ENCODE results near the gene RASD2. TPM values are rescaled to one million over a fixed set of nuclear protein-coding genes. Genes with fewer than 3 reads are reported as not detected.

Gene RASD2
- total and polyA plus RNA-seq, 10 of the 15 experiments (the other 5 are each of a cell fraction or from before 2014, with no cell fraction given), result 0.03 TPM; not detected in 9

DNA sequence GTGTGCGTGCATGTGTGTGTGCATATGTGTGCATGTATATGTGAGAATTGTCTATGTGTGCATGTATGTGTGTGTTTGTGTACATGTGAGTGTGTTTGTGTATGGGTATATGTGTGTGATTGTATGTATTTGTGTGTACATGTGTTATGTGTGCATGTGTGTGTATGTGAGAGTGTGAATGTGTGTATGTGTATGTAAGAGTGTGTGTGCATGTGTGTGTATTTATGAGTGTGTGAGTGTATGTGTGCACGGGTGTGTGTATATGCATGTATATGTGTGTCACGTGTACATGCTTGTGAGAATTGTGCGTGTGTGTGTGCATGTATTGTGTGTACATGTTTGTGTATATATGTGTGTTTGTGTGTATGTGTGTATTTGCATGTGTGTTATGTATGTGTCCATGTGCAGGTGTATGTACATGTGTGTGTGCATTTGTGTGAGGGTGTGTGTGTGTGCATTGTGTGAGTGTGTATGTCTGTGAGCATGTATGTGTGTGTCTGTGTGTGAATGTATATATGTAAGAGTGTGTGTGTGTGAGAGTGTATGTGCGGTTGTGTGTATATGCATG, 60.5 kb downstream of the RASD2 start:
- ChIA-PET POLR2A (no interaction called here), SMC1A (ENCODE audit: uncharacterized antibody, unreplicated experiment) (no interaction called here), RAD21 (ENCODE audit: unreplicated experiment) (no interaction called here), CTCF (no interaction called here)
- H3K4me2 ChIP-seq (ENCODE audit: control insufficient read depth, insufficient read depth), result no peak overlapping the region
- no peaks in the 10 kb centered on the region for H3K36me3 ChIP-seq (ENCODE audit: control insufficient read depth in 2 of 2, insufficient read depth in 2 of 2, low read length in 1 of 2)
- DNase-seq (ENCODE audit: low read depth, low spot score) (no peak), FAIRE-seq (no peak), ATAC-seq (no peak)
- no peaks in the 10 kb centered on the region for H3K79me2 ChIP-seq (ENCODE audit: control insufficient read depth, insufficient read depth, low read length)
- no peaks in the 10 kb centered on the region for H3K4me1 ChIP-seq (ENCODE audit: control insufficient read depth, insufficient read depth, low read length)
- H2AFZ ChIP-seq (ENCODE audit: control insufficient read depth, low read depth, low read length), result no peak overlapping the region
- H3K27ac ChIP-seq (ENCODE audit: control insufficient read depth, insufficient read depth), result no peak overlapping the region
- H3K4me3 ChIP-seq, result no peak overlapping the region
- H4K20me1 ChIP-seq (ENCODE audit: control insufficient read depth, insufficient read depth), result no peaks in the 10 kb centered on the region
- H3K9me3 ChIP-seq (replicated peaks; ENCODE audit: control insufficient read depth, insufficient read depth, low read length), result no peaks in the 10 kb centered on the region
- WGBS (ENCODE audit: insufficient coverage, insufficient replicate concordance, low lambda C conversion rate, missing lambda C conversion rate), result 79% methylated on average over 5 of the region's 5 CpGs
- in situ Hi-C loops (cut with MboI) (no loop called here), intact Hi-C loops (cut with micrococcal nuclease; ENCODE audit: unreplicated experiment) (no loop called here)
- H3K27me3 ChIP-seq (replicated peaks in 1 of 2; ENCODE audit: control insufficient read depth in 2 of 2, insufficient read depth in 2 of 2, low read length in 1 of 2), result no peaks in the 10 kb centered on the region; a peak in 1 of 4 replicates
- no peak overlapping the region for H3K9ac ChIP-seq (ENCODE audit: control insufficient read depth, insufficient read depth, low read length)
- TF ChIP-seq CBX5 (IDR thresholded peaks at IDR 0.05; ENCODE audit: low read depth), result no peak
- TF ChIP-seq, protein P1, sequence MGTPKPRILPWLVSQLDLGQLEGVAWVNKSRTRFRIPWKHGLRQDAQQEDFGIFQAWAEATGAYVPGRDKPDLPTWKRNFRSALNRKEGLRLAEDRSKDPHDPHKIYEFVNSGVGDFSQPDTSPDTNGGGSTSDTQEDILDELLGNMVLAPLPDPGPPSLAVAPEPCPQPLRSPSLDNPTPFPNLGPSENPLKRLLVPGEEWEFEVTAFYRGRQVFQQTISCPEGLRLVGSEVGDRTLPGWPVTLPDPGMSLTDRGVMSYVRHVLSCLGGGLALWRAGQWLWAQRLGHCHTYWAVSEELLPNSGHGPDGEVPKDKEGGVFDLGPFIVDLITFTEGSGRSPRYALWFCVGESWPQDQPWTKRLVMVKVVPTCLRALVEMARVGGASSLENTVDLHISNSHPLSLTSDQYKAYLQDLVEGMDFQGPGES (IDR thresholded peaks at IDR 0.05), result no peak
- TF ChIP-seq ASH2L (IDR thresholded peaks at IDR 0.05; ENCODE audit: borderline replicate concordance, low read depth), result no peak
- TF ChIP-seq, protein P2, sequence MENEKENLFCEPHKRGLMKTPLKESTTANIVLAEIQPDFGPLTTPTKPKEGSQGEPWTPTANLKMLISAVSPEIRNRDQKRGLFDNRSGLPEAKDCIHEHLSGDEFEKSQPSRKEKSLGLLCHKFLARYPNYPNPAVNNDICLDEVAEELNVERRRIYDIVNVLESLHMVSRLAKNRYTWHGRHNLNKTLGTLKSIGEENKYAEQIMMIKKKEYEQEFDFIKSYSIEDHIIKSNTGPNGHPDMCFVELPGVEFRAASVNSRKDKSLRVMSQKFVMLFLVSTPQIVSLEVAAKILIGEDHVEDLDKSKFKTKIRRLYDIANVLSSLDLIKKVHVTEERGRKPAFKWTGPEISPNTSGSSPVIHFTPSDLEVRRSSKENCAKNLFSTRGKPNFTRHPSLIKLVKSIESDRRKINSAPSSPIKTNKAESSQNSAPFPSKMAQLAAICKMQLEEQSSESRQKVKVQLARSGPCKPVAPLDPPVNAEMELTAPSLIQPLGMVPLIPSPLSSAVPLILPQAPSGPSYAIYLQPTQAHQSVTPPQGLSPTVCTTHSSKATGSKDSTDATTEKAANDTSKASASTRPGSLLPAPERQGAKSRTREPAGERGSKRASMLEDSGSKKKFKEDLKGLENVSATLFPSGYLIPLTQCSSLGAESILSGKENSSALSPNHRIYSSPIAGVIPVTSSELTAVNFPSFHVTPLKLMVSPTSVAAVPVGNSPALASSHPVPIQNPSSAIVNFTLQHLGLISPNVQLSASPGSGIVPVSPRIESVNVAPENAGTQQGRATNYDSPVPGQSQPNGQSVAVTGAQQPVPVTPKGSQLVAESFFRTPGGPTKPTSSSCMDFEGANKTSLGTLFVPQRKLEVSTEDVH (IDR thresholded peaks at IDR 0.05; ENCODE audit: low read depth, partially characterized antibody), result no peak
- BruUV-seq (replicated peaks), result no TSS peak

Measured in GM12878 (cell line).